ENCODE measurements around the gene GPR151. TPM values are rescaled to one million over a fixed set of nuclear protein-coding genes. Genes with fewer than 3 reads are reported as not detected.

The GPR151 gene
- total and polyA plus RNA-seq, 2 donors (not counting 1 experiment from before 2014, with no cell fraction given), result not detected

DNA sequence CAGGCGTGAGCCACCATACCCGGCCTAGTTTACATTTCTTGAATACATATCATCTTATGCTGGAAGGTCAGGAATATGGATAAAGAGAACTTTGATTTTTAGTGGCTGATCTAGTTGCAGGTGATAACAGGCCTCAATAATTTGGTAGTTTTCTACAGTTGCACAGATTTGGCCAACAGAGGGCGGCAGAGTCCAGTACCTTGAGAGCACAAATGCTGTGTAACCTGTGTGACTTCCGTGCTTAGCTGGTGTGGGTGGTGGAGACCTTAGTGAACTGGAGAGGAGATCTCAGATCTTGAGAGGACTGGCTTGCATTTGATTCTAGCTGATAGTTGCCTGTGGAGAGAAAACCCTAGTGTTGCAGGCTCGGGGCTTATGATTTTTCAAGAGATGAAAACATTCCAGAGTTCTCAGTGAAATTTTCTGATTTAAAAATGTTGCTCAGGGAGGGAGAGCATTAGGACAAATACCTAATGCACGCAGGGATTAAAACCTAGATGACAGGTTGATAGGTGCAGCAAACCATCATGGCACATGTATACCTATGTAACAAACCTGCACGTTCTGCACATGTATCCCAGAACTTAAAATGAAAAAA is 17.4 kb upstream of the GPR151 start:
- no peak overlapping the region for H3K4me2 ChIP-seq (ENCODE audit: extremely low read depth, insufficient read depth, low read length)
- no peak overlapping the region for H3K4me3 ChIP-seq (replicated peaks in 1 of 4; ENCODE audit: control extremely low read depth in 1 of 4, insufficient read depth in 1 of 4, low read depth in 3 of 4, low read length in 4 of 4)
- no peaks in the 10 kb centered on the region for H3K4me1 ChIP-seq (ENCODE audit: control insufficient read depth, extremely low read depth, insufficient read depth, low read length)
- H3K27me3 ChIP-seq (ENCODE audit: control insufficient read depth, insufficient read depth, low read length), result no peaks in the 10 kb centered on the region
- TF ChIP-seq, protein P1, sequence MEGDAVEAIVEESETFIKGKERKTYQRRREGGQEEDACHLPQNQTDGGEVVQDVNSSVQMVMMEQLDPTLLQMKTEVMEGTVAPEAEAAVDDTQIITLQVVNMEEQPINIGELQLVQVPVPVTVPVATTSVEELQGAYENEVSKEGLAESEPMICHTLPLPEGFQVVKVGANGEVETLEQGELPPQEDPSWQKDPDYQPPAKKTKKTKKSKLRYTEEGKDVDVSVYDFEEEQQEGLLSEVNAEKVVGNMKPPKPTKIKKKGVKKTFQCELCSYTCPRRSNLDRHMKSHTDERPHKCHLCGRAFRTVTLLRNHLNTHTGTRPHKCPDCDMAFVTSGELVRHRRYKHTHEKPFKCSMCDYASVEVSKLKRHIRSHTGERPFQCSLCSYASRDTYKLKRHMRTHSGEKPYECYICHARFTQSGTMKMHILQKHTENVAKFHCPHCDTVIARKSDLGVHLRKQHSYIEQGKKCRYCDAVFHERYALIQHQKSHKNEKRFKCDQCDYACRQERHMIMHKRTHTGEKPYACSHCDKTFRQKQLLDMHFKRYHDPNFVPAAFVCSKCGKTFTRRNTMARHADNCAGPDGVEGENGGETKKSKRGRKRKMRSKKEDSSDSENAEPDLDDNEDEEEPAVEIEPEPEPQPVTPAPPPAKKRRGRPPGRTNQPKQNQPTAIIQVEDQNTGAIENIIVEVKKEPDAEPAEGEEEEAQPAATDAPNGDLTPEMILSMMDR (conservative IDR thresholded peaks at IDR 0.05 in 1 of 2, IDR thresholded peaks at IDR 0.05 in 1 of 2; ENCODE audit: low read depth in 1 of 2, low read length in 2 of 2), result peak; percentile 83 to 89
- TF ChIP-seq EZH2 (IDR thresholded peaks at IDR 0.05; ENCODE audit: low read length, missing control alignments), result no peak
- no peaks in the 10 kb centered on the region for H3K36me3 ChIP-seq (ENCODE audit: control insufficient read depth, insufficient read depth, low read length)
- H4K20me1 ChIP-seq (ENCODE audit: control insufficient read depth, extremely low read depth, insufficient read depth, low read length), result no peaks in the 10 kb centered on the region
- H3K9ac ChIP-seq (ENCODE audit: insufficient read depth, low read length), result no peak overlapping the region
- peak; percentile 54 to 60 for DNase-seq (ENCODE audit: low read depth in 2 of 2)
- H3K27ac ChIP-seq (ENCODE audit: insufficient read depth, low read length), result no peak overlapping the region
- H3K9me3 ChIP-seq (ENCODE audit: control insufficient read depth, insufficient read depth, low read depth, low read length), result no peaks in the 10 kb centered on the region
- H2AFZ ChIP-seq (ENCODE audit: low read length), result no peak overlapping the region
- no peaks in the 10 kb centered on the region for H3K79me2 ChIP-seq (ENCODE audit: control insufficient read depth, insufficient read depth, low read length)

DNA sequence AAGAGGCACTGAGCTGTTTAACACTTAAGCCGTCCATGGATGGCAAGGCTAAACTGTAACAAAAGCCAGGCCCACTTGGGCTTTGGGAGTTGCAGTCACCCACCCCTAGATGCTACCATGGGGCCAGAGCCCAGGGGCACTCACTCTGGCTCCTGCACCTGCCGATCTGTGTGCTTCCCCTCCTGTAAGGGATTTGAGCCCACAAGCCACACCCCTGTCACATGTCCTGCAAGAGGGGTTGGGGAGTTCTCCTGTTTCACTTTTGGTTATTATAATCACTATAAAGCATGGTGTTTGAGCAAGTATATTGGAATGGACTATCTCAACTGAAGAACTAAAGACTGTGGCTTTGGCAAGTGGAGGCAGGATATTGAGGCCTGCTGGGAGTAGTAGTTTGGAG is 14.0 kb upstream of the GPR151 start:
- TF ChIP-seq, protein P1 (conservative IDR thresholded peaks at IDR 0.05 in 1 of 2, IDR thresholded peaks at IDR 0.05 in 1 of 2; ENCODE audit: low read depth in 1 of 2, low read length in 2 of 2), result no peak
- TF ChIP-seq EZH2 (IDR thresholded peaks at IDR 0.05; ENCODE audit: low read length, missing control alignments), result no peak
- no peaks in the 10 kb centered on the region for H4K20me1 ChIP-seq (ENCODE audit: control insufficient read depth, extremely low read depth, insufficient read depth, low read length)
- no peak overlapping the region for H2AFZ ChIP-seq (ENCODE audit: low read length)
- no peaks in the 10 kb centered on the region for H3K36me3 ChIP-seq (ENCODE audit: control insufficient read depth, insufficient read depth, low read length)
- H3K79me2 ChIP-seq (ENCODE audit: control insufficient read depth, insufficient read depth, low read length), result no peaks in the 10 kb centered on the region
- no peaks in the 10 kb centered on the region for H3K9me3 ChIP-seq (ENCODE audit: control insufficient read depth, insufficient read depth, low read depth, low read length)
- DNase-seq (ENCODE audit: low read depth in 2 of 2), result no peak
- no peak overlapping the region for H3K9ac ChIP-seq (ENCODE audit: insufficient read depth, low read length)
- no peak overlapping the region for H3K27ac ChIP-seq (ENCODE audit: insufficient read depth, low read length)
- no peak overlapping the region for H3K4me2 ChIP-seq (ENCODE audit: extremely low read depth, insufficient read depth, low read length)
- no peak overlapping the region for H3K4me3 ChIP-seq (replicated peaks in 1 of 4; ENCODE audit: control extremely low read depth in 1 of 4, insufficient read depth in 1 of 4, low read depth in 3 of 4, low read length in 4 of 4)
- no peaks in the 10 kb centered on the region for H3K4me1 ChIP-seq (ENCODE audit: control insufficient read depth, extremely low read depth, insufficient read depth, low read length)
- no peaks in the 10 kb centered on the region for H3K27me3 ChIP-seq (ENCODE audit: control insufficient read depth, insufficient read depth, low read length)

DNA sequence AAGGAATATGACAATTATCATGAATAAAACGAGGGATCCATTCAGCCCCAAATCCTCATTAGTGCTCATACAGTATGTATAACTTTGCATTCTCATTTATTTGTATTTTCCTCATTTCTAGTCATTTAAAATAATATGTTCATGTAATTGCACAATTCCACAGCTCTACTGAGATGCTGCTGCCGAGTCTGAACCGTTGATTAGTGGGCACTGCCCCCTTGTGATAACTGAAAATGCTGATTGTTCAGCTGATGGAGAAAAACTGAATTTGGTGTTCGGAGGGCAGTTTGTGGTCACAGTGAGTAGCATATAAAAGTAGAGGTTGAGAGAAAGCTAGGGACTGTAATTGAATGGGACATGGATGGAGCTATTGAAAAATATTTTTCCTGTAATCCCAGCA is 12.2 kb upstream of the GPR151 start:
- H2AFZ ChIP-seq (ENCODE audit: low read length), result no peak overlapping the region
- no peaks in the 10 kb centered on the region for H3K4me1 ChIP-seq (ENCODE audit: control insufficient read depth, extremely low read depth, insufficient read depth, low read length)
- DNase-seq (ENCODE audit: low read depth in 2 of 2), result peak in 1 of 2 donors; percentile 9
- H3K79me2 ChIP-seq (ENCODE audit: control insufficient read depth, insufficient read depth, low read length), result no peaks in the 10 kb centered on the region
- no peak overlapping the region for H3K4me2 ChIP-seq (ENCODE audit: extremely low read depth, insufficient read depth, low read length)
- no peaks in the 10 kb centered on the region for H3K36me3 ChIP-seq (ENCODE audit: control insufficient read depth, insufficient read depth, low read length)
- no peaks in the 10 kb centered on the region for H4K20me1 ChIP-seq (ENCODE audit: control insufficient read depth, extremely low read depth, insufficient read depth, low read length)
- TF ChIP-seq EZH2 (IDR thresholded peaks at IDR 0.05; ENCODE audit: low read length, missing control alignments), result no peak
- TF ChIP-seq, protein P1 (conservative IDR thresholded peaks at IDR 0.05 in 1 of 2, IDR thresholded peaks at IDR 0.05 in 1 of 2; ENCODE audit: low read depth in 1 of 2, low read length in 2 of 2), result no peak
- H3K27ac ChIP-seq (ENCODE audit: insufficient read depth, low read length), result no peak overlapping the region
- no peak overlapping the region for H3K4me3 ChIP-seq (replicated peaks in 1 of 4; ENCODE audit: control extremely low read depth in 1 of 4, insufficient read depth in 1 of 4, low read depth in 3 of 4, low read length in 4 of 4)
- no peaks in the 10 kb centered on the region for H3K27me3 ChIP-seq (ENCODE audit: control insufficient read depth, insufficient read depth, low read length)
- H3K9ac ChIP-seq (ENCODE audit: insufficient read depth, low read length), result no peak overlapping the region
- H3K9me3 ChIP-seq (ENCODE audit: control insufficient read depth, insufficient read depth, low read depth, low read length), result no peaks in the 10 kb centered on the region
